Activated T-cell treated with anti-CD3 and anti-CD28 coated beads for 1 hour (primary cell): ENCODE measurements around the gene CCPG1.

Experiments
- DNase-seq: peaks from one replicate; pipeline ENCODE4 v3.0.0-alpha.2; 2020; ENCODE audit warnings: low read depth

Gene CCPG1

DNA sequence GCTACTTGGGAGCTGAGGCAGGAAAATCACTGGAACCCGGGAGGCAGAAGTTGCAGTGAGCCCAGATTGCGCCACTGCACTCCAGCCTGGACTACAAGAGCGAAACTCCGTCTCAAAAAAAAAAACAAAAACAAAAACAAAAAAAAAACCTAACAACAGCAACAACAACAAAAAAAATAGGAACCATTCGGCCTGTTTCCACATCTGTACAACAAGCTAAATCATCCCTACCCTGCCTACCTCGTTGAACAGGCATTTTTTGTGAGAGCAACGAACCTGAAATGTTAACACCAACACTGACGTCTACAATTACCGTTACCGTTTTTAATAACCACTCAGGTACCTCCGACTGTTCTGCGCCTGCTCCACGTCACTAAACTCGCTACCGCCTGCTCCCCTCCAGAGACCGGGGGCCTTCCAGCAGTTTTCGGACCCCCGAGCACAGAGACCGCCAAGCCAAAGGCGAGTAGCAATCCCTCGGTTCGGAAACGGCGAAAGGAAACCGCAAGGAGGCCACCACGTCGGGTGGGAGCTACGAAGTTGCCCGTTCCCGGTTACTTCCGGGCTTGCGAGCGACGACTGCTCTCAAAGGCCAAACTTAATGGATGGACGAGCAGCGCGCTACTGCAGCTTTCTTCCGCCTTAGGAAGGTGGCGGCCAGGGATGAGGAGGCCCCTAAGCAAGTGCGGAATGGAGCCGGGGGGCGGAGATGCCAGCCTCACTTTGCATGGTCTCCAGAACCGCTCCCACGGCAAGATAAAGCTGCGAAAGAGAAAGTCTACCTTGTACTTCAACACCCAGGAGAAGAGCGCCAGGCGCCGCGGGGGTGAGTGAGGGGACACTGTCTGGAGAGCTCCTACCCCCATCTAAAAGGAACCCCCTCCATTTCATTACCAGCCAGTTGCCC, 89.3 kb downstream of the CCPG1 start, which contains the start of the genes PIGB and PIGBOS1:
TSS of gene PIGB (plus strand) at position 635 of the 907 bp plus-strand sequence. CDS start at position 664, 29 bp downstream.
TSS of gene PIGBOS1 (minus strand) at position 536 of the 907 bp plus-strand sequence. CDS start 1,331 bp downstream, outside the sequence.
- peak; percentile 57 for DNase-seq
